HepG2 (cell line): ENCODE measurements around the gene HSDL1. TPM values are rescaled to one million over a fixed set of nuclear protein-coding genes. Genes with fewer than 3 reads are reported as not detected.

ENCODE experiments used
- ATF1 ChIP-seq: IDR thresholded peaks from 2 replicates; pipeline ENCODE4 v1.6.1; 2016; ENCODE audit warnings: mild to moderate bottlenecking, control low read depth
- CEBPZ ChIP-seq: IDR thresholded peaks from 2 replicates; pipeline ENCODE4 v1.6.1; 2012; ENCODE audit warnings: low read length, improper control_type of control experiment
- MLXIP ChIP-seq: sonication (generic); formaldehyde crosslinking; IDR thresholded peaks from 2 replicates; pipeline ENCODE4 v1.9.0; 2021; ENCODE audit warnings: missing genetic modification reagents, borderline replicate concordance
- MXD1 ChIP-seq: sonication (generic); formaldehyde crosslinking; IDR thresholded peaks from 2 replicates; pipeline ENCODE4 v1.4.0; 2020; ENCODE audit warnings: mild to moderate bottlenecking, missing genetic modification reagents
- RARA ChIP-seq: IDR thresholded peaks from 2 replicates; pipeline ENCODE4 v1.6.1; 2016; ENCODE audit warnings: missing genetic modification reagents, missing compliant biosample characterization
- REL ChIP-seq: sonication (generic); formaldehyde crosslinking; conservative IDR thresholded peaks from 2 replicates; pipeline ENCODE4 v1.8.0; 2022; ENCODE audit warnings: mild to moderate bottlenecking, missing genetic modification reagents, moderate library complexity
- TCF7L2 ChIP-seq: IDR thresholded peaks from 2 replicates; pipeline ENCODE4 v1.6.1; 2011; ENCODE audit warnings: mild to moderate bottlenecking, low read depth, low read length, moderate library complexity
- THAP9 ChIP-seq: sonication (generic); formaldehyde crosslinking; IDR thresholded peaks from 2 replicates; pipeline ENCODE4; 2020; ENCODE audit warnings: missing genetic modification reagents, mild to moderate bottlenecking, borderline replicate concordance
- ZBTB10 ChIP-seq: sonication (generic); formaldehyde crosslinking; IDR thresholded peaks from 2 replicates; pipeline ENCODE4 v1.4.0; 2020; ENCODE audit warnings: missing genetic modification reagents, borderline replicate concordance
- ZFP91 ChIP-seq: sonication (generic); formaldehyde crosslinking; IDR thresholded peaks from 2 replicates; pipeline ENCODE4 v1.9.0; 2022; ENCODE audit warnings: missing genetic modification reagents, mild to moderate bottlenecking, borderline replicate concordance
- ZNF670 ChIP-seq: sonication (generic); formaldehyde crosslinking; IDR thresholded peaks from 2 replicates; pipeline ENCODE4 v1.8.0; 2022; ENCODE audit warnings: mild to moderate bottlenecking, missing genetic modification reagents, borderline replicate concordance
- ZNF747 ChIP-seq: sonication (generic); formaldehyde crosslinking; IDR thresholded peaks from 2 replicates; pipeline ENCODE4 v1.8.1; 2023; ENCODE audit warnings: missing genetic modification reagents, mild to moderate bottlenecking, borderline replicate concordance
- ZNF768 ChIP-seq: sonication (generic); formaldehyde crosslinking; IDR thresholded peaks from 2 replicates; pipeline ENCODE4 v1.4.0; 2020; ENCODE audit warnings: missing genetic modification reagents
- polyA plus RNA-seq, 8 experiments: library from polyadenylated mRNA; depleted of rRNA in 3 of 8; stranded (reverse) in 7 of 8; unstranded in 1 of 8; fragments of >200 nt; fragmentation: Illumina TruSeq in 4 of 8; extraction: Trizol in 4 of 8; gene quantifications; 2 replicates each; pipeline versions ENCODE4 v1.2.1 to v1.2.3, GENCODE V29; 2011 to 2016; ENCODE audit warnings: low read depth in 4 of 8, missing spikeins in 1 of 8, mixed read lengths in 1 of 8; ENCODE audit not compliant: insufficient read depth in 1 of 8
- total RNA-seq, 5 experiments: library from RNA; depleted of rRNA; stranded (reverse); fragments of >200 nt; fragmentation: Illumina TruSeq; extraction: Trizol; gene quantifications; 2 replicates each; pipeline ENCODE4 v1.2.3, GENCODE V29; 2016; ENCODE audit warnings: low read depth in 1 of 5

HSDL1 gene
- total and polyA plus RNA-seq, 2 of the 13 experiments (the other 11 are each of a cell fraction or from before 2014, with no cell fraction given): 49.2 to 49.7 TPM

GRCh38 chr16:84144859-84145639 lies at the start of gene HSDL1, which contains the start of gene DNAAF1 (continued):
- TF ChIP-seq CEBPZ (no peak), ZNF747 (no peak), ZBTB10 (CRISPR knock-in tag) (peak; percentile 81), ZNF768 (CRISPR knock-in tag) (no peak; the same call in 1 of the 2 replicates), THAP9 (no peak), MXD1 (CRISPR knock-in tag) (no peak; the same call in 1 of the 2 replicates), RARA (CRISPR knock-in tag) (no peak), REL (CRISPR knock-in tag) (no peak), ATF1 (CRISPR knock-in tag) (no peak), MLXIP (no peak), TCF7L2 (no peak), ZFP91 (CRISPR knock-in tag) (peak; percentile 37; the same call in 1 of the 2 replicates), ZNF670 (CRISPR knock-in tag) (peak; percentile 43; the same call in 1 of the 2 replicates)
